Measurements from ENCODE around the gene ZNF530.

ZNF530 gene

DNA sequence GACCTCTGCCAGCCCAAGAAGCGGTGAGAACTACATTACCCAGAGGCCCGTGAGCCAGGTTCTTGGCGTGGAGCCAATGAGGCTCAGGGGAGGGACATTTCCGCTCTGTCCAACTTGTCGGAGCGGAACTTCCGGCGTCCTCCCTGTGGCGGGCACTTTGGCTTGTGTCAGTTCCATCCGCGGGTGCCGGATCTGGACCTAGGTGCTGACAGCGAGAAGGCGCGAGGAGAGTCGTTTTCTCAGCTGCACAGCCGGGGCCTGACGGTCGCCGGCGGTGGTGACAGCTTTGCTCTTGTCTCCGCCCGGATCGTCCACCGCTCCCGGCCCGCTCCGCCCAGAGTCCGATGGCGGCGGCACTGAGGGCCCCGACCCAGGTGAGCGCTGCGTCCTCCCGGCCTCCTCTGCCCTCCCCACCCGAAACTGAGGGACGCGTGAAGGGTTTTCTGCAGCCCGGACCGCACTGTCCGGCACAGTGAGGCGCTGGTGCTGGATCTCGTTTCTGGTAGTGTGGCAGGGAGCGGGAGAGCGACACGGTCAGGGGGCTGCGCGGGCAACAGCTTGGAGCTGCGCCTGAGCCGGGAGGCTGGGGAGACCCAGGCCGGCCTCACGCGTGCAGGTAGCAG, at the start of gene ZNF530:
Gene ZNF530, plus strand, starts transcription at position 125 of the 623 bp plus-strand sequence. CDS start 4,461 bp downstream, outside the sequence.
- peak; percentile 93 for DNase-seq (ENCODE audit: low read depth)

DNA sequence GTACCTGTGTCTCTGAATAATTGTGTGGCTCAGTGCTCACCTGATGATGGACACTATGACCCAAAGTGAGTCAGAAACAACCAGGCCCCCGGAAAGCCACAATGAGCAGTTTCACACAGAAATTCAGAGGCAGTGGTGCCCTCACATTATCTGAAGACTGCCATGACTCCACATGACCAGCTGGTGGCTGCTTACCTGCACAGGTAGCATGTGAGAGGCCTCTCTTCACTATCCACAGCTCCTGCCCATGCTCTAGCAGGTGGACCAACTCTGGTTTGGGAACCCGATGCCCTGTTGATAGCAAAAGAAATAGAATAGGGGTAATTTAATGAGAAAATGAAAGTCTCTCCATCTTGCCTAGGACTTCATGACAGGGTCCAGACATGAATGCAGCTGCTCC, 47.3 kb upstream of the ZNF530 start:
- DNase-seq (ENCODE audit: low read depth) = no peak

DNA sequence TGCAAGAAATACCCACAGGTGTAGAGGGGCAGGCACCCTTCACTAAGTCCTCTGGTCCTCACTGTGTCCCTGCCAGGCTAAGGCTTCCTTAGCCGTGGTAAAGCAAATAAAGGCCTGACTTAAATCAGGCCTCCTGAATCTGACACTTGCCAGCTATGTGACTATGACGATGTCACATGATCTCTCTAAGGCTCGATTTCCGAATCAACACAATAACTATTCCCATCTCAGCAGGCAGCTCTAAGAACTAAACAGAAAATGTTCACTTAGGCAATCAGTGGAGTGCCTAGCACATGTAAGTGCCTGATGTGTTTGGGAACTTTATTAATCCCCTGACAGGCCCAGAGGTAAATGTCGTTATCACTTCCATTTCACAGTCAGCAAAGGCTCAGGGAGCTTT, 42.0 kb upstream of the ZNF530 start:
- DNase-seq (ENCODE audit: low read depth) = no peak

DNA sequence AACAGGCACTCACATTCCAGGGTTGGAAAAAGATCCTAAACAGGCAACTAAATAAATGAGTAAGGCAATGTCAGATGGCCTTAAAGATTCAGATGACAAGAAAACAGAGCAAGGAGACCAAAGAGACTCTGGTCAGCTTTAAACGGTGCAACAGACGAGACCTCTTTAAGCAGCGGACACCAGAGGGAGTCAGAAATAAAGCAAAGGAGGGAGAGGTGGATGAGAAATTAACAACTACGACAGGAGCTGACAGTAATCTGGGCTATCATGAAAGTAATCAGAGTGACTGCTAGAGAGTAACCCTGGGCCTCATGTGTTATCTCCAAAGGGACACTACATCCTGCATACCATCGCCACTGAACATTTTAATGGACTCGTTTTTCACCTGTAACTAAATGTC, 41.2 kb upstream of the ZNF530 start:
- peak; percentile 17 for DNase-seq (ENCODE audit: low read depth)

DNA sequence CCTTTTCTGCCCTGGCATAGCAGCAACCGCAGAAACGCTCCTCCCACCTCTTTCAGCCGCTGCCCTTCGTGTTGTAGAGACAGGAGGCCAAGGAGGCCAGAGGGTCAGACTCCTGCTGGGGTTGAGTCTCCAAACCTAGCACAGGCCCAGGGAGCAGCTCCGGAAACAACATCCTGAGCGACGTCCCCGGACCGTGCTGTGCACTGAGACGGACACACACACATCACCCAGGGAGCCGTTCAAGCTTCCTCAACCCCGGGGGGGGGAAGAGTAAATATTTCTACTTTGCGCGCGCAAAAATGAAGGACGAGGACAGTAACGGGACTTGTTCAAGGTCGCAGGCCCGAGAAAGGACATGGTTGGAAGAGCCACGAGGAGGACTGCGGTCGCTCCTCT, 40.7 kb upstream of the ZNF530 start:
- peak; percentile 30 for DNase-seq (ENCODE audit: low read depth)

DNA sequence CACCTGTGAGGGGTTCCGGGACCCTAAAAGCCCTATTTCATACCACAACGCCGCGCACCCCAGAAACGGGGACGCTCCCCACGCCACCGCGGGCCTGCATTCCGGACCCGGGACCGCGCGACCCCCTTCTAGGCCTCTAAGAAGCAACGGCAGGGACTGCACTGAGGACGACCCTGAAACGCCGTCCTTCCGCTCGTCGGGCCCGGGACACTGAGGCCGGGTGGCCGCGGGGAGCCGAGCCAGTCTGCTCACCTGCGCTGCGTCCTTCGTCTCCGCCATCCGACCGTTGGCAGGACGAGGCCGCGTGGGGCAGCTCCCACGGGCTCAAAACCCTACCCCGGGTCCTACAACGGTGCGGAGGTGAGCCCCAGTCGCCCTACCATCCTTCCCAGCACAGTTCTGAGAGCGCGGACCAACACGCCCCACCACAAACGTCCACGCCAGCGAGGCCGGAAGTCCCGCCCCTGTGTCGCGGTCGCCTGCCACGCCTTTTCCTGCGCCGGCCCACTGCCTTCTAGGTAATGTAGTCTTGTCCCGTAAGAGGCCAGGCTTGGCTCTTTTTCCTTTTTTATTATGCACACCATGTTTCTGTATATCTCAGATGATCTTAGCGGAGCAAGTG, 40.2 kb upstream of the ZNF530 start, which contains the start of gene ZNF550:
Gene ZNF550, minus strand, starts transcription at position 460 of the 622 bp plus-strand sequence. Its CDS starts 181 bp downstream, at position 279.
- DNase-seq (ENCODE audit: low read depth) = peak; percentile 80

DNA sequence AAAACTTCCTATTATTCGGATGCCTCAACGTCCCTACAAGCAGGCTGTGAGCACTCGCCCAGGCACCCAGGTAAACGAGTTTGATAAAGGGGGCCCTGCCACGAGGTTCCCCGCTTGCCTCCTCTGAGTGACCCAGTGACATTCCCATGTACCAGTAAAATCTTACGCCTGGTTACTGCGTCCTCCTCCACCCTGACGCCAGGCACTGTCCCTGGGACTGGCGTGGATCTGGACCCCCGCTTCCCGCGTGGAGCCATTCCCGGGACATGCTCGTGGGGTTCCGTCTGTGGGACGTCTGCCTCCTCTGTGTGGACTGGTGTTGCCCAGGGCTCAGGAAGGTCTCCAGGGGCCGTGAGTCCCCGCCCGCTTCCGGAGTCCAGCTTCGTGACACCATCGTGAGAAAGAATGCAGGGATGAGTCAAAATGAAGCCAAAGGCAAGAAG, 39.6 kb upstream of the ZNF530 start:
- no peak for DNase-seq (ENCODE audit: low read depth)

DNA sequence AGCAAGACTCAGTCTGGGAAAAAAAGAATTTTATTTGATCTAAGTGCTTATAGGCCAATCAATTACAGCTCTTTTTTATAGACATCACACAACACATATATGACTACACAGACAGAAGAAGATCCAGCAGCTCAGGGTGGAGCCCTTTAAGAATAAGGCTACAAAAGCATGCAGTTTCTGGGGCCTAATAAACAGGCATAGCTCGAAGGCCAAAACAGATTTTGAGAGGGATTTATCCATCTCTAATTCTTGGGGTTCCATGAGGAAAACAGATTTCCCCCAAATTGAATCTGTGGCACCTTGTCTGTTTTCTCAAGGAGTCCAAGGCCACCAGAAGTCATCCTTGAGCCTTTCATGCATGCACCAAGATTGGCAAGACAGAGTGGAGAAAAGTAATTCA, 36.1 kb upstream of the ZNF530 start:
- DNase-seq (ENCODE audit: low read depth) = no peak

DNA sequence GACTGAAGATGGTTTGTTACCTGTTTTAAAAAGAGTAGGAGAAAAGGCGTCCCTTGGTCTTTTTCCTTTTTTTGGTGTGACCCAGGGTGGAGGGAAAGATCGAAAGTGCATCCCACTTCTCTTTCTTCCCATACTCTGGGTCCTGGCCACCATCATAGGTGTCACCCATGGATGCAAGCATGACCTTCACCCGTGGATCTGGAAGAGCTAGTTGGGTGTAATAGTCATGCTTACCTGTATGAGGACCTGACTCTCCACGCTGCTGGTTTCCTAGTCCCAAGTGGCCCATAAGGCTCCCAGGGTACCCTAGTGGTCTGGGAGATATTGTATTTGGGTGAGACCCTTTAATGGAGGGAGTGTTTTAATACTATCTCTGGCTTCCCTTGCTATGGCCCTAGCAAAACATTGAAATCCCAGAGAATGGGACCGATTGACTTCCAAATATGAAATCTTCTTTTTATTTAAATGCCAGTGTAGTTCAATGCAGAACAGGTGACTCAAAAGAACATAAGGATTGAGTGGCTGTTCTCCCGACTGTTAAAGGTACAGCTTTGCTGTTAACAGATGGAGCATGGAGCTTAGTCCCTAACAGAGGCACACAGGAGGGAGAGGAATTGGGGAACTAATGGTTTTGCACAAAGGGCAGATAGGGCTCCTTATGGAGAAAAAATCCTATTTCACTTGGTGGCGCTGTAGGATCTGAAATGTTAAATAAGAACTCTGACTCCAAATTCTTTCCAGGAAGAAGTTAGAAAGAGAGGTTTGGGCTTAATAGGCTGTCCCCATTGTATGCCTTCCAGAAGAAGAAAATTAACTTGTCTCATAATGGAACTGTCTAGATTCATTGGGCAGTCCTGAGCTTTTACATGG, 33.1 kb upstream of the ZNF530 start:
- peak; percentile 20 for DNase-seq (ENCODE audit: low read depth)

DNA sequence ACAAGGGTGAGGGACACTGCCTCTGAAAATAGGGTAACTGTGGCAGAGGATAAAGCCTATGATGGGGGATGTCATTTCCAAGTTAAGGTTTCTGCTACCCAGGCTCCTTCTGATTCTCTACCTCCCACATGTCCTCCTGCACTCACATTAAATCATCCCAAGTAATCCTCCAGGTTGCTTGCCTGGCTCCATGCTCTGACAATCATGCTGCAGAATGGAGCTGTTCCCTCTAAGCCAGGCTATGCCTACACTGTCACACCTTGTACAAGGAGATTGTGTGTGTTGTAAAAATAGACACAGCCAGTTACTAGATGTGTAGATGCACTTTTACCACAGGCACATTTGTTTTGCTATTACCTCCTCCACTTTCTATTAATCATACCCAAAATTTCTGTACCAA, 29.0 kb upstream of the ZNF530 start:
- no peak for DNase-seq (ENCODE audit: low read depth)

DNA sequence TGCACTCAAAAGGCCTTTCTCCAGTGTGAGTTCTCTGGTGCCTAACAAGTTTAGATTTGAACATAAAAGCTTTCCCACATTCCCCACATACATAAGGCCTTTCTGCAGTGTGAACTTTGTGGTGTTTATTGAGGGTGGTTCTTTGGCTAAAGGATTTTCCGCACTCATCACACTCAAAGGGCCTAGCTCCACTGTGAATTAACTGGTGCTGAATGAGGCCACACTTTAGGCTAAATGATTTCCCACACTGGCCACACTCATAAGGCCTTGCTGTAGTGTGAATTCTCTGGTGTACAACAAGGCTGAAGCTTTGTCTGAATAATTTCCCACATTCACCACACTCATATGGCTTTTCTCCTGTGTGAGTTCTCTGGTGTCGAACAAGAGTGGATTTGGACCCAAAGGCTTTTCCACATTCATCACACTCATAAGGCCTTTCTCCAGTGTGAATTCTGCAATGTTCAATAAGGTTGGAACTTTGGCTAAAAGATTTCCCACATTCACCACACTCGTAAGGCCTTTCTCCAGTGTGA, 27.2 kb upstream of the ZNF530 start:
- DNase-seq (ENCODE audit: low read depth) = no peak

DNA sequence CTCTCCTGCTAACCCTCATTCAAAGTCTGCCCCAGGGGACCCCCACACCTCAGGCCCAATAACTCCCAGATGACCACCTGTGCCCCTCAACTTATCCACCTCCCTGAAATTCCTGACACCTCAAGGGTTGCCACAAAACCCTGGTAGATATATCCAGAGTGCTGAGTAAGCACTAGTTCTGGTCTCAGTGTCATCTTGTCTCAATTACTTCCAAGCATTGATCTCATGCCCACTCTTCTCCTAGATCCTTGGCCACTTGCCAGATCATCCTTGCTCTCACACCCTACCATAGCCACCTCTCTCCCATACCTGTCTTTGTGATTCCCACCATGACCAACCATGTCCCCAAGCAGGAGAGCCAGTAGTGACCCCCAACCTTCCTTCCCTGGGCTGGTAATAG, 23.0 kb upstream of the ZNF530 start:
- no peak for DNase-seq (ENCODE audit: low read depth)

DNA sequence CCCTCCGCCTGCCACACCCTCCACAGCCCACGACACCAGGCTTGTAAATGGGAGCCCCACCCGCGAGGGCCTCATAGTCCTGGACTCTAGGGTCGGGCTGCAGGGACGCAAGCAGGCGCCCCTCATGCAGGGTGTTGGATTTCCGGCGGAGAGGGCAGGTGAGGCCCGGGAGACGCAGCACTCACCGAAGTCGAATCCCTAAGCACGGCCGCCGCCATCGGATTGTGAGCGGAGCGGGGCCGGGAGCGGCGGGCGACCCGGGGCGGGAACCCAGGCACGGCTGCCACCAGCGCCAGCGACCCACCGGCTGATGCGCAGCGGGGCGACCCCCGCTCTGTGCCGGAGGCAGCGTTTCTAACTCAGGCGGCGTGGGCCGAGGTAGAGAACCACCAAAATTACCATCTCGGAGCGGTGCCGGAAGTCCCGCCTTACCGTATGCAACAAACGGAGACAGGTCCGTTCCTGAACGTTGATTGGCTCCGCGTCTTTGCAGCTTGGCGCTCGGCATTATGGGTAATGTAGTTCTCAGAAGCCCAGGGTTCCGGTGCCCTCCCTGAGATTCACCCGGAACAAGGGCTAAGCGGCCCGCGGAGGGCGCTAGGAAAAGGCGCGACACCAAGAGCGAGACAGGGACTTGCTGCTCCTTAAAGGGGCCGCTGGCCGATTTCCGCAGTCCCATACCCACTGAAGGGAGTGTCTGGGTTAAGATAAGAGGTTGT, 21.0 kb upstream of the ZNF530 start, which contains the start of gene ZNF416:
Gene ZNF416, minus strand, starts transcription at position 425 of the 719 bp plus-strand sequence. Its CDS starts 207 bp downstream, at position 218.
- DNase-seq (ENCODE audit: low read depth) = peak; percentile 100

DNA sequence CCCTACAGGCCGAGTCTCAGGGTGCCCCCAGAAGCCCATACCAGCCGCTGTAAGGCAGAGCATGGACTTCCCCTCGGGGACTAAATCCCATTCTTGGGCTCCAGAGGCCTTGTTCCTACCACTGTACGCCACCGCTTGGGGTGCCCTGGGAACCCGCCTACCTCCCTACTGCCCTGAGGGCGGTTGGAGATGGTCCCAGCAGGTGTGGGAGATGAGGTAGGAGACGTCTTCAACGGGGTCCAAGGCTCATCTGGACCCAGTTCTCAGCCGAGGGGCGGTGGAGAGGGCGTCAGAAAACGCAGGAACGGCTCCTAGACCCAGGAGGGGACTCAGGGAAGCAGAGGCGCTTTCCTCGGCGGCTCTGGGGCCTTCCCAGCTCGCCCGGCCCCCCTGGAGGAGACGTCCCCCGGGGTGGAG, 16.6 kb upstream of the ZNF530 start:
- DNase-seq (ENCODE audit: low read depth) = no peak

DNA sequence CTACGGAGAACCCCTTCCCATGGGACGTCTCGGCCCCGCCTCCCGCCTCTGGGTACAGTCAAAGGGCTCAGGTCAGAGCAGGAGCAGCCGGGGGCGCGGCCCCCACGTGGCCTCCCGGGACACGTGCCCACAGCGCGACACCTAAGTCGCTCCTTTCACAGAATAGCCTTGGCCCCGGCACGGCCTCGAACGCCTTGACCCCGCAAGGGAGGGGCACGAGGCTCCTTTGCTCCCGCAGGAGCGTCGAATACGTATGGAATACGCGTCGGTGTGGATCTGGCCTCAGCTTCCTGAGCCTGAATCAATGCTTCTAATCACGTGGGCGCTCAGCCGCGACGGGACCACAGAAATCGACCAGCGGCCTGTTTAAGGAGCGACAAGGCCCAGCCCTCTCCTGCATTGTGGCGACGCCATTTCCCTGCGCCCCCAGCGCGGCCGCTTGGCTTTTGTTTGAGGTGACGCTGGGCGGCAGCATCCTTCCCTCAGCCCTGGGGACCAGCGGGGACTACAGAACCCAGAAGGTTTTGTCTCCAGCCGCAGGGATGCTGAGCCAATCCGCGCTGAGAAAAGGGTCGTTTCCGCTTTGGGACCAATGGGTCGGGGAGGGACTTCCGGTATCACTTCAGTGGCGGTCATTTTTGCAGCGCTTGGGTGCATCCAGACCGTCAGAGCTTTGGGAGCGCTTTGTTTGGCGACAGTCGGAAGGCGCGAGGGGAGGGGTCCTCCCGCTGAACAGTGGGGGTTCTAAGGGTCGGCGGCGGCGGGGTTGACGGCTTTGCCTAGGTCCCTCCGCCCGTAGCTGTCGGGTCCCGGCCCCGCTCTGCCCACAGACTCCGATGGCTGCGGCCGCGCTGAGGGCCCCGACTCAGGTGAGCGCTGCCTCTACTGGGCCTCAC, 15.9 kb upstream of the ZNF530 start, which contains the start of gene ZIK1:
Gene ZIK1, plus strand, starts transcription at position 625 of the 896 bp plus-strand sequence. Its CDS starts 212 bp downstream, at position 837.
- DNase-seq (ENCODE audit: low read depth) = peak; percentile 90

DNA sequence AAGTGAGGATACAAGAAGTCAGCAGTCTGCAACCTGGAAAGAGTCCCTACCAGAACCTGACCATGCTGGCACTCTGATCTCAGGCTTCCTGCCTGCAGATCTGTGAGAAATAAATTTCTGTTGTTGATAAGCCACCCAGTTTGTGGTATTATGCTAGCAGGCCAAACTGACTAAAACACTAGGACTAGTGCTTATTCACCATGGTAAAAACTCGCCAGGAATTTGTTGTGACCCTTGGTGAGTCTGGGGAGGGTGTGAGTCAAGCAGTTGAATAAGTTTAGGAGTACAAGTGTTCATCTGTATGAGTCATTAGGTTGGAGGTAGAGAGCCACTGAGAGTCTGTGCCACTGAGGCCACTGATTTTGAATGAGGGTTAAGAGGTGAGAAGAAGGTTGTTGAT, 12.2 kb upstream of the ZNF530 start:
- DNase-seq (ENCODE audit: low read depth) = no peak

DNA sequence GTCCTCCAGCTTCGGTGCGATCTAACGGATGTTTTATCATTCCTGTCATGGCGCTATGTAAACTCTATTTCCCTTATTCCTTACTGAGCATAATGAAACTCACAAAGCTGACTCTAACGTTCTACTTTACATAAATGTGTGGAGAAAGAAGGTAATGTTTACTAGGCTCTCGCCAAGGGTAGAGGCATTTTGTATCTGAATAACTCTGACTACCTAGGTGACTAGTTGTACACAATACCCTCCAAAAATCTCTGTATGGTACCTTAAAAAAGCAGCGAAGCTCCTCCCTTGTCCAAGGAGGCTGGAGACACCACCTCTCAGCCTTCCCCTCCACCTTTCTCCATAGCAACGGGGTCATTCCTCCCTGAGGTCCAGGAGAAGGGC, 316 bp upstream of the ZNF530 start:
- DNase-seq (ENCODE audit: low read depth) = no peak

DNA sequence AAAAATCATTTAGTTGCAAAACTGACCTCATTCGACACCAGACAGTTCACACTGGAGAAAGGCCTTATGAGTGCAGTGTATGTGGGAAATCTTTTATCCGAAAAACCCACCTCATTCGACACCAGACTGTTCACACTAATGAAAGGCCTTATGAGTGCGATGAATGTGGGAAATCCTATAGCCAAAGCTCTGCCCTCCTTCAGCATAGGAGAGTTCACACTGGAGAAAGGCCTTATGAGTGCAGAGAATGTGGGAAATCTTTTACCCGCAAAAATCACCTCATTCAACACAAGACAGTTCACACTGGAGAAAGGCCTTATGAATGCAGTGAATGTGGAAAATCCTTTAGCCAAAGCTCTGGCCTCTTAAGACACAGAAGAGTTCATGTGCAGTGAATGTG, 7.2 kb downstream of the ZNF530 start:
- DNase-seq (ENCODE audit: low read depth) = no peak

DNA sequence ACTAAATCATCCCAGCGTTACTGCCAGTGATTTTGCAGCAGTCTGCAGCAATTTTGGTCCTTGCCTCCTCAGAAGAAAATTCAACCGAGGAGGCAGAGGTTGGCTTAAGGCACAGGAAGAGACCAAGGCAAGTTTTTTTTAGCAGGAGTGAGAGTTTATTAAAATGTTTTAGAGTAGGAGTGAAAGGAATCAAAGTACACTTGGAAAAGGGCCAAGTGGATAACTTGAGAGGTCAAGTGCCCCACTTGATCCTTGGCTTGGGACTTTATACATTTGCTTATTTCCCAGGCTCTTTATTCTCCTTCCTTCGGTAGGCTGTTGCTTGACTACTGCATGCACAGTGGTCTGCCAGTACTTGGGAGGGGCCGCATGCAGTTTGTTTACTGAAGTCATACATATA, 11.4 kb downstream of the ZNF530 start:
- DNase-seq (ENCODE audit: low read depth) = no peak

DNA sequence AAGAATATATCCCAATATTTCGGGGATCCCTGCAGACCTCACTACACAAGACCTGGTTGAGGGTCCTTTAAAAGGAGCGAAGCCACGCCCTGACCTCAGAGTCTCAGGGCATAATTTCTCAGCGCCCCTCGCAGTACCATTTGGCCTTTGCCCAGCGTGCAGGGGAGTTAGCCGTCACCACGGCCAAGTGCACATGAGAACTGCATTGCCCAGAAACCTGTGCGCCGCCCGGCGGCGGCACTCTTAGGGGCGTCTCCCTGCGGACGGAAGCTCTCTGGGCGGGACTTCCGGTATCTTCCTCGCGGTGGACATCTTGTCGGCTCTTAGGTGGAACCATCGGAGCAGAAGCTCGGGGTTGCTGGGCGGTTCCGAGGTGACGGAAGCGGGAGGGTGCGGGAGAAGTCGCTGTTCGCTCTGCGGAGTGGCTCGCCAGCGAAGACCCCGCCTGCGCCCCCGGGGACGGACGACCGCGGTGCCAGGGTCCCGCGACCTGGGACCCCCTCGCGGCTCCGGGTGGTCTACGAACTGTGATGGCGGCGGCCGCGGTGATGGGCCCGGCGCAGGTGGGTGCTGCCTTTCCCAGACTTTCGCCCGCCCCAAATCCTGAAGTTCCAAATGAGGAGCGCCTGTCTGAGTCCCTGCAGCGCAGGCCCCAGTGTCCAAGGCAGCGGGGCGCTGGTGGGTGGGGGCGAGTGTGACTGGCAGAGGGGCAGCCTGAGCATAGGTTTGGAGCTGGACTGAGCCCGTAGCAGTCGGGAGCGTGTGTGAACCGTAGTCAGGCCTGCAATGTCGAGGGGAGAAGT, 14.5 kb downstream of the ZNF530 start, which contains the start of gene ZNF134:
Gene ZNF134, plus strand, starts transcription at position 302 of the 803 bp plus-strand sequence. CDS start 5,227 bp downstream, outside the sequence.
- DNase-seq (ENCODE audit: low read depth) = peak; percentile 92

All from CMK (cell line).